Osteoblast (primary cell): Measurements from ENCODE around the gene CCDC8. TPM values are rescaled to one million over a fixed set of nuclear protein-coding genes. Genes with fewer than 3 reads are reported as not detected.

Experiments
- DNase-seq: peaks from one replicate; pipeline ENCODE4 v3.0.0; 2011; ENCODE audit warnings: low spot score, mixed read lengths; ENCODE audit not compliant: insufficient read length; ENCODE audit errors: missing footprints
- H2AFZ ChIP-seq: 2 replicates; pipeline ENCODE4 v1.6.0; 2011; ENCODE audit warnings: mild to moderate bottlenecking, low read length
- H3K27ac ChIP-seq: 2 replicates; pipeline ENCODE4 v1.5.1; 2011; ENCODE audit warnings: mild to moderate bottlenecking, low read depth, low read length, moderate library complexity
- H3K27me3 ChIP-seq: 2 replicates; pipeline ENCODE4 v1.6.0; 2012; ENCODE audit warnings: mild to moderate bottlenecking, control low read depth, inconsistent platforms, low read length, moderate library complexity; ENCODE audit not compliant: insufficient read depth
- H3K36me3 ChIP-seq: 2 replicates; pipeline ENCODE4 v1.5.1; 2011; ENCODE audit warnings: mild to moderate bottlenecking, low read length, control low read depth, moderate library complexity; ENCODE audit not compliant: insufficient read depth
- H3K4me1 ChIP-seq: 2 replicates; pipeline ENCODE4 v1.5.1; 2011; ENCODE audit warnings: mild to moderate bottlenecking, low read length, control low read depth, moderate library complexity; ENCODE audit not compliant: insufficient read depth
- H3K4me2 ChIP-seq: 2 replicates; pipeline ENCODE4 v1.6.0; 2011; ENCODE audit warnings: mild to moderate bottlenecking, low read length; ENCODE audit not compliant: insufficient read depth
- H3K4me3 ChIP-seq: fragments of 200-600 bp; sonication (generic); 3 replicates; pipeline ENCODE4 v1.5.1; 2012; ENCODE audit warnings: mild to moderate bottlenecking, low read length, inconsistent platforms; ENCODE audit not compliant: insufficient read depth
- H3K79me2 ChIP-seq: 2 replicates; pipeline ENCODE4 v1.6.0; 2012; ENCODE audit warnings: mild to moderate bottlenecking, low read length, control low read depth, inconsistent platforms; ENCODE audit not compliant: insufficient read depth
- H3K9me3 ChIP-seq: 2 replicates; pipeline ENCODE4 v1.5.1; 2011; ENCODE audit warnings: low read depth, low read length, control low read depth
- H4K20me1 ChIP-seq: 2 replicates; pipeline ENCODE4 v1.6.0; 2012; ENCODE audit warnings: mild to moderate bottlenecking, low read length, control low read depth; ENCODE audit not compliant: insufficient read depth
- CTCF ChIP-seq: IDR thresholded peaks from 2 replicates; pipeline ENCODE4 v1.5.1; 2011; ENCODE audit warnings: mild to moderate bottlenecking, low read depth, low read length, moderate library complexity; ENCODE audit errors: extremely low read depth
- total RNA-seq: library from RNA; depleted of rRNA; stranded (reverse); fragments of >200 nt; gene quantifications from 2 replicates; pipeline ENCODE4 v1.2.3, GENCODE V29; 2012

Gene CCDC8
- total RNA-seq, 1 donor = 17.4 TPM

- TF ChIP-seq CTCF = no peak
- H3K36me3 ChIP-seq = peaks cover 45% of the 10 kb centered on the region
- H3K27ac ChIP-seq = no peak overlapping the region
- DNase-seq = no peak
- no peak overlapping the region for H3K4me3 ChIP-seq
- no peaks in the 10 kb centered on the region for H3K27me3 ChIP-seq
- H3K9me3 ChIP-seq = no peaks in the 10 kb centered on the region
- H3K79me2 ChIP-seq = no peaks in the 10 kb centered on the region
- peaks cover 14% of the 10 kb centered on the region for H3K4me1 ChIP-seq
- no peak overlapping the region for H2AFZ ChIP-seq
- peaks cover 5% of the 10 kb centered on the region for H4K20me1 ChIP-seq
- H3K4me2 ChIP-seq = no peak overlapping the region
Measured at GRCh38 chr19:46388311-46389095, 24.9 kb downstream of the CCDC8 start.

GRCh38 chr19:46387713-46388130, 25.6 kb downstream of the CCDC8 start:
- DNase-seq = no peak
- Histone ChIP-seq H2AFZ (no peak overlapping the region), H3K27me3 (no peaks in the 10 kb centered on the region), H3K79me2 (no peaks in the 10 kb centered on the region), H3K36me3 (peaks cover 45% of the 10 kb centered on the region), H3K4me1 (peaks cover 10% of the 10 kb centered on the region), H3K4me3 (no peak overlapping the region), H4K20me1 (peaks cover 5% of the 10 kb centered on the region), H3K27ac (no peak overlapping the region), H3K4me2 (no peak overlapping the region), H3K9me3 (no peaks in the 10 kb centered on the region)
- no peak for TF ChIP-seq CTCF

GRCh38 chr19:46386996-46387712, 26.2 kb downstream of the CCDC8 start:
- Histone ChIP-seq H3K4me2 (no peak overlapping the region), H4K20me1 (peaks cover 4% of the 10 kb centered on the region), H3K27me3 (no peaks in the 10 kb centered on the region), H3K4me1 (peaks cover 4% of the 10 kb centered on the region), H3K9me3 (no peaks in the 10 kb centered on the region), H3K27ac (no peak overlapping the region), H3K36me3 (peaks cover 50% of the 10 kb centered on the region), H2AFZ (no peak overlapping the region), H3K4me3 (no peak overlapping the region), H3K79me2 (peaks cover under 1% of the 10 kb centered on the region)
- no peak for TF ChIP-seq CTCF
- no peak for DNase-seq

- peaks cover 8% of the 10 kb centered on the region for H3K79me2 ChIP-seq
- no peak for TF ChIP-seq CTCF
- DNase-seq = no peak
- no peak overlapping the region for H2AFZ ChIP-seq
- H3K27ac ChIP-seq = no peak overlapping the region
- H3K4me2 ChIP-seq = no peak overlapping the region
- H3K4me3 ChIP-seq = no peak overlapping the region
- no peaks in the 10 kb centered on the region for H3K9me3 ChIP-seq
- H4K20me1 ChIP-seq = no peaks in the 10 kb centered on the region
- H3K36me3 ChIP-seq = peaks cover 56% of the 10 kb centered on the region
- no peaks in the 10 kb centered on the region for H3K4me1 ChIP-seq
- no peaks in the 10 kb centered on the region for H3K27me3 ChIP-seq
Measured at GRCh38 chr19:46386151-46386550, 27.2 kb downstream of the CCDC8 start.
